Activated CD4-positive, alpha-beta T cell treated with anti-CD3 and anti-CD28 coated beads for 48 hours (primary cell): ENCODE measurements around the gene ABHD15.

Source experiments
- DNase-seq: peaks from one replicate; pipeline ENCODE4 v3.0.0-alpha.2; 2020

The ABHD15 gene

DNA sequence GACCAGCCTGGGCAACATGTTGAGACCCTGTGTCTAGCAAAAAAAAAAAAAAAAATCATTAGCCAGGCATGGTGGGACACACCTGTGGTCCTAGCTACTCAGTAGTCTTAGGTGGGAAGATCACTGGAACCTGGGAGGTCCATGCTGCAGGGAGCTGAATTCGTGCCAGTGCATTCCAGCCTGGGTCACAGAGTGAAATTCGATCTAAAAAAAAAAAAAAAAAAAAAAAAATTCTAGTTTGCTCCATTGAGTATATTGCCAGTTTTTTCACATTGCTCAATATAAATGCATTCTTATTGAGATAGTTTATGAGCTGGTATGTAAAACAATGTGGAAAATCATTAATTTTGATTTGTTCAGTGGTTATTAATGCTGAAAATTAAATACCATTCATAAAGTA is 52.0 kb downstream of the ABHD15 start:
- DNase-seq = no peak

DNA sequence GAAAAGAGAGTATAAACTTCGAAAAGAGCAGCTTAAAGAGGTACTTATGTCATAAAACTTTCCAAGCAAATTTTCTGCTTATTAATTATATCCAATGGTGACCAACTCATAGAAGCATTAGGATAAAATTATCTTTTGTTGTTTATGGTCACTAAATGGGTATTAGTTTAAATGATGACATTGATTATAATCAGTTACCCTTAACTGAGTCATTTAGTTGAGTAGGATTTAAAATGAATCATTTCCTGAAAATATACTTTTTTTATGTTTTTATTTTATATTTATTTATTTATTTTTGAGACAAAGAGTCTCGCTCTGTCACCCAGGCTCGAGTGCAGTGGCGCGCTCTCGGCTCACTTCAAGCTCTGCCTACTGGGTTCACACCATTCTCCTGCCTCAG is 55.9 kb downstream of the ABHD15 start:
- DNase-seq = no peak
